ENCODE measurements around the gene PTRHD1.
A peak's percentile ranks its signal among the peaks of the same experiment; 100 is the strongest.

PTRHD1 gene

DNA sequence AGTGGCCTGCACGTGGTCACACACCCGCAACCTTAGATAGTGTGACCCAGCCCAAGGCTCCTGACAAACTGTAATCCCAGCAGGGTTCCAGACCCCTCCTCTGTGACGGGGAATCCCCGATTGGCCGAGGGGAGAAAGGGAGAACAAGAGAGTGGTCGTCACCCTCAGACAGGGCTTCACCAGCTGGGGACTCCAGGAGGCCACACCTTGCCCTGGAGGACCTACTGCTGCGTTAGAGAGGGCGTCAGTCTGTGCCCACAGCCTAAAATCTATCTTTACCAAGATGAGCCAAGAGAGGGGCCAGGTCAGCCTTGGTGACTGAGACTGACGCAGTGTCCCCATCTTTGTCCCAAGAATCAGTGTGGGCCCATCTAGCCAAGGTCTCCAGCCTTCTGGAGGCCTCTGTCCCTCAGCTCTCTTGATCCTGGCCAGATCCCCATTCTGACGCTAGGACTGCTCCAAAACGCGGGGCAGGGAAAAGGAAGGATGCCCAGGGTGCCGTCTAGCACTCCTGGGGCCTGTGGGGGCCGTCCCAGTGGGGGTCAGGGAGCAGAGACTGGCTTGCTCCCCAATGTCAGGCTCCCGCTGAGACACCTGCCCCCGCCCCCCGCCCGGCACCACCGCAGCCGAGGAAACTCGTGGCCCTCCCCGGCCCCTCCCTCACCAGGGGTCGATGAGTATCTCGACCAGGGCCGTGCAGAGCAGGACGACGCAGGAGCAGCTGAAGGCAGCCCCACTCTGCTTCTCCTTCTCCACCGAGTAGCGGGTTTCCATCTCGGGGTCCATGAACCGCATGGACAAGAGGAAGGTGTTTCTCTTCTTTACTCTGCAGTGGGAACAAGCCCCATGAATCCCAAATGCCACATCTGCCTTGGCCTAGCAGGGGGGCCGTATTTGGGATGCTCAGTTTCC lies 40.9 kb upstream of the PTRHD1 start:
- peak overlapping the region; percentile 36 for H3K27ac Mint-ChIP-seq
- no peaks in the 10 kb centered on the region for H3K9me3 Mint-ChIP-seq
- DNase-seq (ENCODE audit: low spot score in 2 of 2) (no peak), ATAC-seq (ENCODE audit: low read depth) (no peak)
- no peaks in the 10 kb centered on the region for H3K27me3 Mint-ChIP-seq
- H3K4me3 Mint-ChIP-seq, result no peak overlapping the region
- peaks cover 21% of the 10 kb centered on the region for H3K36me3 Mint-ChIP-seq
- H3K4me1 Mint-ChIP-seq, result no peaks in the 10 kb centered on the region

DNA sequence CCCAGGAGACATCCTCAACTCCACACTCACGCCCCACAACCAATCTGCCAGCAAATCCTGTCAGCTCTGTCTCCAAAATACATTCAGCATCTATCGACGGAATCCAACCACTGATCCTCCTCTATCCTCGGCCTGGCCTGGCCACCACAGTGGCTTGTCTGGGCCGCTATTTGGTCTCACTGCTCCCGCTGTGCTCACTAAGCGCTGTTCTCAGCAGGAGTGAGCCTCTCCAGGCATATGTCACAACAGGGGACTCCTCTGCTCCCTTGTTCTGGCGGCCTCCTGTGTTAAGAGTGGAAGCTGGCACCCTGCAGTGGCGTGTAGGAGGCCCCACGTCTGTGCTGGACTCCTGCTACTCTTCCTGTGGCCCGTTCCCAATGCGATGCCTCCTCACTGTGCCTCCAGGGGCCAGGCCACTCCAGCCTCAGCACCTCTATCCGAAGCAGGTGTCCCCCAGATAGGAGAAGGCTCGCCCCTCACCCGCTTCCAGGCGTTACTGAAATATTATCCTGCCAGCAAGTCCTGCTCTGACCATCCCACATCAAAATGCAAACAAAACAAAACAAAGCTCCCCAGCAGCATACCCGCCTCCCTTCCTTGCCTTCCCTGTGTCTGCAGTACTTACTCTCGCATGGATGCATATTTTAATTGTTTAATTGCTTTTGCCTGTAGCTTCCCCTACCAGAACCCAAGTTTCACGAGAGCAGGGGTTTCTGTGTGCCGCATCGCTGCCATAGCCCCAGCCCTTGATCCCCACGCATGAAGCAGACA lies 39.9 kb upstream of the PTRHD1 start:
- H3K27me3 Mint-ChIP-seq, result no peaks in the 10 kb centered on the region
- H3K27ac Mint-ChIP-seq, result no peak overlapping the region
- no peaks in the 10 kb centered on the region for H3K9me3 Mint-ChIP-seq
- ATAC-seq (ENCODE audit: low read depth) (no peak), DNase-seq (ENCODE audit: low spot score in 2 of 2) (no peak)
- H3K36me3 Mint-ChIP-seq, result peaks cover 18% of the 10 kb centered on the region
- H3K4me3 Mint-ChIP-seq, result no peak overlapping the region
- H3K4me1 Mint-ChIP-seq, result no peaks in the 10 kb centered on the region

DNA sequence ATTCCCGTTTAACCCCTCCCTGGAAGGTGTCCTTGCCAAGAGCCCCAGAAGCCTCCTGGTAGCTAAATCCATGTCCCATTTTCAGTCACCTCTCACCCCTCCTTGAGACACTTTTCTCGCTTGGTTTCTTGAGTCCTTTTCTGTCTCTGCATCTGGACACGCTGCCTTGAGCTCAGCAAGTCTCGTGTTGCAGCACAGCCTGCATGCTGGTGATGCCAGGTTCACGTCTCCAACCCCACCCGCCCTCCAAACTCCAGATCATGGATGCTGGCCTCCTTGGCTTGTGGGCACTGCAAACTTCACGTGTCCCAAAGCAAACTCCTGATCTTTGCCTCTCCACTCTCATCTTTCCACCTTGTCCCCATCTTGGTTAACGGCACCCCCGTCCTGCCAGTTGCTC lies 39.3 kb upstream of the PTRHD1 start:
- Mint-ChIP-seq H3K4me3 (no peak overlapping the region), H3K27ac (no peak overlapping the region), H3K4me1 (peaks cover 3% of the 10 kb centered on the region), H3K9me3 (no peaks in the 10 kb centered on the region), H3K27me3 (no peaks in the 10 kb centered on the region), H3K36me3 (peaks cover 16% of the 10 kb centered on the region)
- ATAC-seq (ENCODE audit: low read depth) (no peak), DNase-seq (ENCODE audit: low spot score in 2 of 2) (no peak)

DNA sequence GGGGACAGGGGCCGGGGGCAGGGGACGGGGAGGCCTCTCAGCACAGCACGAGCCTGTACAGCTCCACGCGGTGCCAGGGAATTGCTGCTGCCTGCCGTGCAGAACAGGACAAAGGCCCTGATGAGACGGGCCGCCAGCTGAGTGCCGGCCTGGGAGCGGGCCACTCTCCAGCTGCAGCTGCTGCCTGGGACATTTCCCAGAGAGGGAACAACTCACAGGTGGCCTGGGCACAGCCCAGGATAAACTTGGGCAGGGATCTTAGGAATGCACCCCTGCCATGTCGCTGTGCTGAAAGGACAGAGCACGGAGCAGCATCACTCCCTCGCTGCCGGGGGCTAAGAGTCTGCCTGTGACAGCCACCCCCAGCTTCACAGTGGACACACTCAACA lies 38.9 kb upstream of the PTRHD1 start:
- H3K4me1 Mint-ChIP-seq, result peaks cover 5% of the 10 kb centered on the region
- ATAC-seq (ENCODE audit: low read depth), result no peak
- no peak overlapping the region for H3K27ac Mint-ChIP-seq
- no peak overlapping the region for H3K4me3 Mint-ChIP-seq
- H3K9me3 Mint-ChIP-seq, result no peaks in the 10 kb centered on the region
- DNase-seq (ENCODE audit: low spot score in 2 of 2), result no peak
- no peaks in the 10 kb centered on the region for H3K27me3 Mint-ChIP-seq
- H3K36me3 Mint-ChIP-seq, result peaks cover 16% of the 10 kb centered on the region

DNA sequence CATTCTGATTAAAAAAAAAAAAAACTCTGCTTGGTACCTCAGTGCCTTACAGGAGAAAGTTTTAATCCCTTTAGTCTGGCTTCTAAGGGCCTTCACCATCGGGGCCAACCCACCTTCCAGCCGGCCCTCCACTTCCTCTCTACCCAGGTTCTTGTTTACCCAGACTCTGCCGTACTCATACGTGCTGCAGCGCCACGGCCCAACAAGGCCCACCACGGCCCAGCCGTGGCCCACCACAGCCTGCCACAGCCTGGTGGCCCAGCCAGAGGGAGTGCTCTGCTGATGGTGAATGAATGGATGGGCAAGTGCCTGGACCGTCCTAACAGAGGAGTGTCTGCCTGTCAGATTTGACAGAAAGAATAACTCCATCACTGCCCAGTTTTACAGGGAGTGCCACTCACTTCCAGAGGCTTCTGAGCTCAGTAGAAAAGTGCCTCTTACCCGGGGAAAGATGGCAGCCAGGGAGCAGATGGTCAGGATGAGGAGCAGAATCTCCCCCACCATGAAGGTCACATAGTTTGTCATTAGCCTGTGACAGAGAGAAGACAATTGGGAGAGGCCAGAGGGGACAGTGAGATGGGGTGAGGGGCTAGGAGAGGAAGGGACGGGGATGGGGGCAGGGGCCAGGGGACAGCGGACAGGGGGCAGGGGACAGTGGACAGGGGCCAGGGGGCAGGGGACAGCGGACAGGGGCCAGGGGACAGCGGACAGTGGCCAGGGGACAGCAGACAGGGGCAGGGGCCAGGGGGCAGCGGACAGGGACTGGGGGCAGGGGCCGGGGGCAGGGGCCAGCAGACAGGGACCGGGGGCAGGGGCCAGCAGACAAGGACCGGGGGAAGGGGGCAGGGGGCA lies 38.3 kb upstream of the PTRHD1 start:
- no peak overlapping the region for H3K27ac Mint-ChIP-seq
- no peak for ATAC-seq (ENCODE audit: low read depth)
- H3K9me3 Mint-ChIP-seq, result no peaks in the 10 kb centered on the region
- peaks cover 6% of the 10 kb centered on the region for H3K4me1 Mint-ChIP-seq
- peaks cover 14% of the 10 kb centered on the region for H3K36me3 Mint-ChIP-seq
- DNase-seq (ENCODE audit: low spot score in 2 of 2), result no peak
- H3K27me3 Mint-ChIP-seq, result no peaks in the 10 kb centered on the region
- no peak overlapping the region for H3K4me3 Mint-ChIP-seq

DNA sequence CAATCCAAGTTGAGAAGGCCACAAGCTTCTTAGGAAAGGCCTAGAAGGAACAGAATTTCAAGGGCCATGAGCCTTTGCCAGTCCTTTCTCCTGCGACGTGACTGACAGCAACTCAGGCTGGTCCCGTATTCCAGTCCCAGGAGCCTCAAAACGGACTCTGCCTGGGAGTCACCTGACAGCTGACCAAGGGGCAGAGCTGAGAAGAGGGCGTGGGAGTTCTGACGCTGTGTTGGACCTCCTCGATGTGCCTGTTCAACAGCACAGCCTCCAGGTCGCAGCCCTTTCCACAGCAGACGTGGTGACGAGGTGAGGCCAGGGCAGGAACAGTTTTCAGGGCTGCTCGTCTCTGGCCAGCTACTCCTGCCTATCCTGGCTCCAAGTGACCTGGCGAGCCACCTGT lies 37.6 kb upstream of the PTRHD1 start:
- no peak for ATAC-seq (ENCODE audit: low read depth)
- no peak for DNase-seq (ENCODE audit: low spot score in 2 of 2)
- Mint-ChIP-seq H3K27ac (no peak overlapping the region), H3K4me3 (no peak overlapping the region), H3K9me3 (no peaks in the 10 kb centered on the region), H3K36me3 (peaks cover 10% of the 10 kb centered on the region), H3K27me3 (no peaks in the 10 kb centered on the region), H3K4me1 (peaks cover 9% of the 10 kb centered on the region)

DNA sequence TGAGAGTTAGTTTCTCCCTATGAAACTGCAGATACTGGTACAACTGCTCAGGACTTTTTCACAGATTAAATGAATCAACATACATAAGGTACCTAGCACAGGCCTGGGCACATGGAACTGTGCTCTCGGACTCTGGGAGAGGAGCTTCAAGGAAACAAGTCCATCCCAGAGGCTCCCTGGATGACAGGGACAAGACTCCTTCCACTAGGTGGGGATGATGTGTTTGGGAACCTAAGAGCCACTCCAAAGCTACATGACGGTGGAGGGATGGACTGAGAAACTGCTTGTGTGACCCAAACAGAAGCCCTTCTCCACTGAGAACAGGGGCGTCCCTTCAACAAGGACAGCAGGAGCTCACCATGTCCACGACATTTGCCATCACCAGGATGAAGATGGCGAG lies 37.2 kb upstream of the PTRHD1 start:
- ATAC-seq (ENCODE audit: low read depth), result no peak
- Mint-ChIP-seq H3K4me3 (no peak overlapping the region), H3K4me1 (peaks cover 9% of the 10 kb centered on the region), H3K27ac (no peak overlapping the region), H3K36me3 (peaks cover 10% of the 10 kb centered on the region), H3K27me3 (no peaks in the 10 kb centered on the region), H3K9me3 (no peaks in the 10 kb centered on the region)
- no peak for DNase-seq (ENCODE audit: low spot score in 2 of 2)

DNA sequence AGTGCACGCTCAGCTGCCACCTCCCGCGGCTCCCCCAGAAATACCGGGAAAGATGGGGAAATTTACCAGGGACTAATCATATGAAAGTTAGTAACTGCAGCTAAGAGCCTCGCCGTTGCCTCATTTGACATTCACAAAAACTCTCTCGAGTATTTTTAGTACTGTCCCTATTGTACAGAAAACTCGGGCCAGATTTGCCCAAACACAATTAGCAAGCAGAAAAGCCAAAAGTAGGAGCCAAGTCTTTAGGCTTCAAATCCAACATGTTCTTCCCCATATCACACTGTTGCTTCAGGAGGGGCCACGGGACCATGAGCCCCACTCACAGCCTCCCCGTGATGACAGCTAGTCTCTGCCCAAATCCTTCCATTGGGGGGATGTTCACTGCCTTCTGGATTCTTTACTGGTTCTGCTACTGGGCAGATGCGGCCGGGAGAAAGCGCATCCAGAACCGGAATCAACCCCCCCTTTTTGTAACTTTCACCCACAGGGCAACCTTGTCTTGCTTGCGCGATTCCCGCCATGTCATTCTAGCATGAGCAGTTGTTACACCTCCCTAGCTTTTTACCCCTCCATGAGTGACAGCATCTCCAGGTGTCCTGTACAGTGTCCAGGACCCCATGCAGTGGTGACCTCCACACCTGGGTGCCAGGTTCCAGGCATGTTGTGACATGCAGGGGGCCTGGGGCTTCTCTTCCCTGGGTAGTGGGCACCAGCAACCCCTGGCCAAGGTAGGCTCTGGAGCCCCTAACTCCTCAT lies 35.2 kb upstream of the PTRHD1 start:
- peaks cover 4% of the 10 kb centered on the region for H3K36me3 Mint-ChIP-seq
- DNase-seq (ENCODE audit: low spot score in 2 of 2), result no peak
- H3K4me1 Mint-ChIP-seq, result peaks cover 9% of the 10 kb centered on the region
- H3K27me3 Mint-ChIP-seq, result no peaks in the 10 kb centered on the region
- H3K4me3 Mint-ChIP-seq, result no peak overlapping the region
- no peak for ATAC-seq (ENCODE audit: low read depth)
- H3K27ac Mint-ChIP-seq, result peak overlapping the region; percentile 15
- no peaks in the 10 kb centered on the region for H3K9me3 Mint-ChIP-seq

DNA sequence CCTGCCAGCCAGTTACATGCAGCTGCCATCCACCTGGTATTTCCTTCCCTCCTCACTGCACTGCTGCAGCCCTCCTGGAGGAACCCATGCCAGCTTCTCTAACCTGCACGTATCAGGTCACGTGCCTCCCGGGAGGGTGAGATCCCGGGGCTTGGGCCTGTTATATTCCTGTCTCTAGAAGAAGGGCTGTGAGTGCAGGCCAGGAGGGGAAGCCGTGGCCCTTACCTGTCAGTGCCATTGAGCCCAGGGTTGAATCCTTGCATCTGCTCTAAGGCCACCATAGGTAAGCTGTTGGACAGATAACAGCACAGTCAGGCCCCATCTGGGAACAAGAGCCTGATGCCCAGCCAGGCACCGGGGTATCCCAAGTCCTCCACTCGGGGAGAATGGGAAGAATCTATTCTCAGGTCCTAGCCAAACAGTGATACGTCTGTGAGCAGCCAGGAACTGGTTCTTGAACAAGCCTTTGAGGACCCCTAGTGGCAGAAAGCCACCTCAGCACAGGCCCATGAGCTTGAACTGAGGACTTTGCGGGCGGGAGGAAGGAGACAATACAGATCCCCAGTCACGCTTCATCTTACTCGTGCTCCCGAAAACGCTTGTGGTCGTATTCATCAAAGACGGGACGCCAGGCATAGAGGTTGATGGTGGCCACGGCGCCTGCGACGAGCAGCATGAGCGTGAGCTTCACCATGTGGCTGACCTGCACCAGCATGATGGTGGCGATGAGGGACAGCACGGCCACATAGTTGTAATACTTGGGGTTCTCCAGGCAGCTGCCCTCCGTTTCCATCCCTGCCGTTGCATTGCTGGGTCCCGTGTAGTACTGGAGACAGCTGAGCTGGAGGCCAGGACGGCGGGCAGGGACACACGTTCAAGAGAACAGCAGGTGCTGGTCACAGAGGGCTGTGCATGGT lies 34.4 kb upstream of the PTRHD1 start:
- ATAC-seq (ENCODE audit: low read depth) (peak; percentile 92), DNase-seq (ENCODE audit: low spot score in 2 of 2) (peak; percentile 73)
- H3K9me3 Mint-ChIP-seq, result no peaks in the 10 kb centered on the region
- H3K4me3 Mint-ChIP-seq, result no peak overlapping the region
- peaks cover 9% of the 10 kb centered on the region for H3K4me1 Mint-ChIP-seq
- H3K27me3 Mint-ChIP-seq, result no peaks in the 10 kb centered on the region
- peak overlapping the region; percentile 15 for H3K27ac Mint-ChIP-seq
- H3K36me3 Mint-ChIP-seq, result peaks cover 8% of the 10 kb centered on the region

DNA sequence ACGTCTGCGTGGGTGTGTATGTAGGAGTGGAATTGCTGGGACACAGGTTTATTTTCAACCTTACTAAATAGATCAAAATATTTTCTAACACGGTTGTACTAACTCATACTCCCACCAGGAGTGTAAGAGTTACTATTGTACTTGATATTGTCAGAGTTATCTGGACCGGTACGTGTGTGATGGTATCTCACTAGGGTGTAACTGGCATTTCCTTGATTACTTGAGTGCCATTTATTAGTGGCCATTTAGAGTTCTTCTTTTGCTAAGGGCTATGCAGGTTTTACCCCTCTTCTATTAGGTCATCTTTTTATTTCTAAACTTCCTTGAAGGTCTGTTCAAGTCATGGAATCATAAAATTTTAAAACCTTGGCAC lies 33.6 kb upstream of the PTRHD1 start:
- H3K36me3 Mint-ChIP-seq, result peaks cover 7% of the 10 kb centered on the region
- DNase-seq (ENCODE audit: low spot score in 2 of 2), result no peak
- no peak overlapping the region for H3K4me3 Mint-ChIP-seq

DNA sequence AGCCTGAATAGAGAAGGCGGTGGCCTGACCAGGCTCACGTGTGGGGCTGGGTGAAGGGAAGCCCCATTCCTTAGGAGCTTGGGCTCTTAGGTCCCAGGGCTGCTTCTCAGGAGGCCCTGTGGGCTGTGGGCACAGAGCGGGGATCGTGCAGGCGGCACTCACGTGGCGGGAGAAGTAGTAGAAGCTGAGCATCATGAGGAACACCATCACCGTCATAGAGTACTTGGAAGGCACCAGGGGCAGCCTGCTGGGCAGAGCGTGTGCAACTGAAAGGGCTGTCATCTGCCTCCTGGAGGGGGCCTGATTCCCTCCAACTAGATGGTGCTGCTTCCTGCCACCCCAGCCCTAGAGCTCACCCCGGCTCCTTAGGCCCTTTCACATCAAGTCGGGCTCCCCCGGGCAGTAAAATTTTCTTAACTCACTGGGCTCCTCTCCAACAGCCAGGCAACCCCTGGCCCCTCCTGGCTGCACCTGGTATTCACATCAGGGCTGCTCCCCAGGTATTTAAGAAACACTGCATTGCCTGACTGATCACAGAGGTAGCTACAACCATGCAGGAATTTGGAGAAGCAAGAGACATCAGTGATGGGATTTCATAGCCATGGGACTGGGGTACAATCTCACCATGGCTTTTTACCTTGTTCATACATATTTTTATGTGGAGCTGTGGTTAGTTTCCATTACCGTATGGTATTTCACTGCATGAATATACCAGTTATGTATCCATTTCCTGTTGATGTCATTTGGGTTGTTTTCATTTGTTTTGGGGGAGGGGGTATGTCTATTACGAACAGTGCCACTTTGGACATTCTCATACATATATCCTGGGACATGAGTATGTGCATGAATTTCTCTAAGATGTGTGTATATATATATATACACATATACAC lies 32.9 kb upstream of the PTRHD1 start:
- peaks cover 9% of the 10 kb centered on the region for H3K36me3 Mint-ChIP-seq
- no peak for ATAC-seq (ENCODE audit: low read depth)
- H3K27me3 Mint-ChIP-seq, result no peaks in the 10 kb centered on the region
- no peak for DNase-seq (ENCODE audit: low spot score in 2 of 2)
- peaks cover 9% of the 10 kb centered on the region for H3K4me1 Mint-ChIP-seq
- no peaks in the 10 kb centered on the region for H3K9me3 Mint-ChIP-seq
- no peak overlapping the region for H3K4me3 Mint-ChIP-seq
- peak overlapping the region; percentile 16 for H3K27ac Mint-ChIP-seq

More for the DNA sequence above, 33.6 kb upstream of the PTRHD1 start:
- no peak overlapping the region for H3K27ac Mint-ChIP-seq
- H3K9me3 Mint-ChIP-seq, result no peaks in the 10 kb centered on the region
- no peak for ATAC-seq (ENCODE audit: low read depth)
- peaks cover 9% of the 10 kb centered on the region for H3K4me1 Mint-ChIP-seq
- H3K27me3 Mint-ChIP-seq, result no peaks in the 10 kb centered on the region

Measured in memory B cell (primary cell).